Fibroblast of gingiva (primary cell): ENCODE data around the gene CPAMD8.
"Not testable (repeated sequence)": the region's sequence is repeated elsewhere in the genome, so short reads cannot be mapped to it uniquely, and the experiment has no call there.

Experiments used
- DNase-seq: peaks from one replicate; pipeline ENCODE4 v3.0.0-alpha.2; 2011; ENCODE audit warnings: low read depth

Gene CPAMD8

DNA sequence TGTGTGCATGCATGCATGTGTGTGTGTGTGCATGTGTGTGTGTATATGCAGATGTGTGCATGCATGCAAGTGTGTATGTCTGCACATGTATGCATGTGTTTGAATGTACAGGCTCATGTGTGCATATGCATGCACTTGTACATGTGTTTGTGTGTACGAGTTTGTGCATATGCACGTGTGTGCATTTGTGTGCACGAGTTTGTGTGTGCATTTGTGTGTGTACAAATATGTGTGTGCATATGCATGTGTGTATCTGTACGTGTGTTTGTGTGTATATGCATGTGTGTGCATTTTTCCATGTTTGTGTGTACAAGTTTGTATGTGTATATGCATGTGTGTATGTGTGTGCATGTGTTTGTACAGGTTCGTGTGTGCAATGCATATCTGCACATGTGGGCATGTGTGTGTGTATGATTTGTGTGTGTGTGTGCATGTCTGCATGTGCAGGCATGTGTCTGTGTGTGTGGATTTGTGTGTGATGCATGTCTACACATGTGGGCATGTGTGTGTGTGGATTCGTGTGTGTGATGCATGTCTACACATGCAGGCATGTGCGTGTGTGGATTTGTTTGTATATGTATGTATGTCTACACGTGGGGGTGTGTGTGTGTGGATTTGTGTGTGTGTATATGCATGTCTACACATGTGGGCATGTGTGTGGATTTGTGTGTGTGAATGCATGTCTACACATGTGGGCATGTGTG lies 80.7 kb downstream of the CPAMD8 start:
- DNase-seq, result no peak

- no peak for DNase-seq
These were observed 81.3 kb downstream of the CPAMD8 start for GRCh38 chr19:16945364-16945714.

DNA sequence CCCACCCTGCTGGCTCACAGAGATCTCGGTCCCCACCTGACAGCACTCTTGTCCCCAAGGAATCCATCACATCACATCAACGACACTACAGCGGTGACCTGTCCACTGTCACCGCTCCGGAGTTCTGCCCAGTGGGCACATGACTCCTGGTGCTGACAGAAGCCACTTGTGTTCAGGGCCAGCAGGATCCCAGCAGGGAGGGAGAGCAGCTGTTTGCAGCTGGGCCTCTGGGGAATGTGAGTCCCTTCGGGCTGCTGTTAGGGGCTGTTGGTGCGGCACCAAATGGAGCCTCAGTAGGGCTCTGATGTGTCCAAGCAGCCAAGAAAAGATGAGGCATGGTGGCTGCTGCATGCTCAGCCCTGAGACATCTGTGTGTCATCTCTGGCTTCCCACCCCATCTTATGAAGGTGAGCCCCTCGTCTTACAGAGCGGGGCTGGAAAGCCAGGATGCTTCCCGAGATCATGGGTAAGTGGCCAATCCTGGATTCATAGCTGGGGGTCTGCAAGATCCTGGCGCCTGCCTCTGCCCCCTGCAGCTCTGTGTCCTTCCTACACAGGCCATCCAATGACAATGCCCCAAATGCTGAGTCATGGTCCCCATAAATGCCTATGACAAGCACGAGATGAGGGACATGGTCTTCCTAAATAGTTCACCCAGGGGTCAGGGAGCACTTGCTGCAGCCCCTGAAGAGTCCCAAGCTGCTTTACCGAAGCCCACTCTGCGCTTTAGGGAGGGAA lies 81.8 kb downstream of the CPAMD8 start:
- DNase-seq, result no peak

- DNase-seq, result no peak
These were observed 82.5 kb downstream of the CPAMD8 start for GRCh38 chr19:16943942-16944625.

GRCh38 chr19:16943090-16943489 lies 83.5 kb downstream of the CPAMD8 start:
- not testable (repeated sequence) for DNase-seq

DNA sequence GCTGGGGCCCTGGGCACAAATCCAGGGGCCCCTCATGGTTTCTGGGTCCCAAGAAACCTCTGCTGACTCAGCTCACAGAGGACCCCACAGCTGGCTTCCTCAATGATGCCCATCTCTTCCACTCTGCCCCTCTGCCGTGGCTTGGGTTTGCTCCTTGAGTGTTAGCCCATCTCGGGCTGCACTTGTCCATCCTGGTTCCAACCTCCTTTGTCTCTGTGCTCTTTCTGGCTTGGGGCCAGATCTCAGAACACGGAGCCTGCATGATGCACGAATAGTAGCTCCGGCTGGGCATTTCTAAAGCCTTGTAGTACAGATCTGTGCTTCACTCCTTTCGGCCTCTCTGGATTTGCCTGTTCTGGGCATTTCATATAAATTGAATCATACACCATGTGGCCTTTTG lies 84.0 kb downstream of the CPAMD8 start:
- no peak for DNase-seq

GRCh38 chr19:16940626-16941025 lies 86.0 kb downstream of the CPAMD8 start:
- DNase-seq, result no peak

- not testable (repeated sequence) for DNase-seq
These were observed 86.5 kb downstream of the CPAMD8 start for GRCh38 chr19:16940063-16940462.

DNA sequence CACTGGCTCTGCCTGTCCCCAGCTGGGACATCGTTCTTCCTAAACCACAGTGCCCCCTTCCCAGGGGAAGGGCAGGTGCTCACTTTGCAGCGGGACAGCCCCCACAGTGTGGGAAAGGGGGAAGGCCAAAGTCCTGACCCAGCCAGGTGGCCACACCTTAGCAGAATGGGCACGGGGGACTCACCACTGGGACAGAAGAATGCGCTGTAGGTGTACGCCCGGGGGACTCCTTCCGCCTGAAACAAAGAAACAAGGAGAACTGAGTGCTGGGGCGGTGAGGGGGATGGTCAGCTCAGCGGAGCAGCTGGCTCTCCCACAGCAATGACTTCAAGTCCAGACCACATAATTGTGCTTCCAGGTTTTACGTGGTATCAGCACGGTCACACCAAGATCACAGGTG lies 88.4 kb downstream of the CPAMD8 start:
- no peak for DNase-seq

- DNase-seq, result not testable (repeated sequence)
These were observed 88.8 kb downstream of the CPAMD8 start for GRCh38 chr19:16937796-16938195.

- DNase-seq, result no peak
These were observed 89.7 kb downstream of the CPAMD8 start for GRCh38 chr19:16936901-16937300.

- DNase-seq, result no peak
These were observed 92.1 kb downstream of the CPAMD8 start for GRCh38 chr19:16934489-16934888.

- DNase-seq, result no peak
These were observed 95.3 kb downstream of the CPAMD8 start for GRCh38 chr19:16931306-16931705.

DNA sequence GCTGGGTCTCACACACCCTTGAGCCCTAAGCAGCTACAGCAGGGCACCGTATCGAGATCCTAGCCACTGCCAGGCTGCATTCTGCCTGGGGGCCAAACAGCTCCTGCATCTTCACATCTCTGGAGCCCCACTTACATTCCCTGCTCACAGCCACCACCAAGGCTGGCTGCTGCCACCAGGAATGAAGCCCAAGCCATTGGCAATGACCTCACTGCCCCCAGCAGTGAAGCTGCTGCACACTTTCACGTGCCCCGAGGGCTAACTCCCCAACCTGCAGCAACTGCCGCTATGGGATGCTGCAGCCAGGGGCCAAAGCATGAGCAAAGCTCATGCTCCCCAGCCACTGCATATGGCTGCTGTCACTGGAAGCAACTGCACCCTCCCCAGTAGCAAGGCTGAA lies 95.9 kb downstream of the CPAMD8 start:
- no peak for DNase-seq

GRCh38 chr19:16928916-16929315 lies 97.7 kb downstream of the CPAMD8 start:
- no peak for DNase-seq

- no peak for DNase-seq
These were observed 98.3 kb downstream of the CPAMD8 start for GRCh38 chr19:16928351-16928750.

GRCh38 chr19:16927883-16928282 lies 98.7 kb downstream of the CPAMD8 start:
- DNase-seq, result no peak

GRCh38 chr19:16922949-16923348 lies 103.7 kb downstream of the CPAMD8 start:
- DNase-seq, result no peak

- DNase-seq, result no peak
These were observed 104.0 kb downstream of the CPAMD8 start for GRCh38 chr19:16922592-16922934.

GRCh38 chr19:16921766-16922591 lies 104.6 kb downstream of the CPAMD8 start:
- no peak for DNase-seq

- peak; percentile 18 for DNase-seq
These were observed 105.6 kb downstream of the CPAMD8 start for GRCh38 chr19:16920816-16921529.

DNA sequence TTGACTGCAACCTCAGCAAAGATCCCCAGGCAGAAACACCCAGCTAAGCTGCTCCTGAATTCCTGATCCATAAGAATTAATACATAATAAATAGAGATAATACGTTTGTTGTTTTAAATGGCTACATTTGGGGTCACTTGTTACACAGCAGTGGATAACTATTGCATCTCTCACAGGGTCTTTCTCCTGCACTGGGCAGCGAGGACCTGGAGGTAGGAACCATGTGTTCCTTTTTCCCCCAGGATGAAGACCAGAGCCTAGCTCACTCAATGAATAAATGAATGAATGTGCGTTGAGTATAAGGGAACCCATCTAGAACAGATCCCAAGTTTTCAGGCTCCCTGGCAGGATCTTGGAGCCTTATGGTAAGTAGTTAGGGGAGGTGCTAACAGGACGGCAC lies 107.1 kb downstream of the CPAMD8 start:
- no peak for DNase-seq
